Measurements from ENCODE around the gene ERF. TPM values are rescaled to one million over a fixed set of nuclear protein-coding genes. Genes with fewer than 3 reads are reported as not detected.
A peak's percentile ranks its signal among the peaks of the same experiment; 100 is the strongest.

The ERF gene
- total and polyA plus RNA-seq, 7 experiments from 2014 or later, result 2.8 to 105 (median 49.4) TPM

DNA sequence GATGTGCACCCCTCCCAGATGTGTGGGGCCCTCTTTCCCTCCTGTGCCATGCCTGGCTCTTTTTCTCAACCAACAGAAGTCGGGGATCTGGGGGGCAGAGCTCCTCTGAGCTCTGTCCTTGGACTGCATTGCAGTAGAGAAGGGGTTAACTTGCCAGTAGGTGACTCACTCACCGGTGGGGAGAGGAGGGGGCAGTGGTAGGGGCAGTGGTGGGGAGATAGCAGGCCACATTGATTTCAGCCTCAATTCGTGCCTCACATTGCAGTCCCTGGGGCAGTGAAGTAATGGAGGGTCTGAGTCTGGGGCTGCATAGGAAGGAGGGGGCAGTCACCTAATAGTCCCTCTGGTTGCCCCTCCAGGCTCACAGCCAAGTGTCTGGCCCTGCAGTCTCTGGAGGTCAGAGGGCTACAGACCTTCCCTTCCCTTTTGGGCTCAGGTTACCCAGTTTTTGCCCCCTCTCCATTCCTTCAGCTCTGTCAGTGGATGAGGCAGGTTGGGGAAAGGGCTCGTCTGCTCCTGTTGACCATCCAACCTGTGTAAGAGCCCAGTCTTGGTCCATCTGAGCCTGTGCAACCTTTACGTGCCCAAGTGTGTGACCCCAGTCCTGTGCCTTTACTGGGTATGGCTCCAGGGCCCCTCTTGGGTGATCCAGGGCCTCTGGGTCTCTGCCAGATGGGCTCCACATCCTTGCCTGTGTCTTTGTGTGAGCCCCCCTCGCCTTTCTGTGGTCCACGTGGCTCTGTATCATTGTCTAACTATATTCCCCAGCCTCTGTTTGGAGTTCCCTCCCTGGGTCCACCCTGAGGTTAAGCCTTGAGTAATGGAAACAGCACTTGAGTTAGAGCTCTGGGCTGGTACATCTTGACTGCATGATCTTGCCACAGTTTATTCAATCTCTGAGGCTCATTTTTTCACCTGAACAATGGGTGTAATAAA lies 27.2 kb upstream of the ERF start:
- H3K27ac Mint-ChIP-seq, result peak overlapping the region in 1 of 9 donors; percentile 91
- Histone ChIP-seq H3K27me3 (ENCODE audit: control insufficient read depth in 2 of 2, insufficient read depth in 2 of 2, low read length in 2 of 2) (no peaks in the 10 kb centered on the region), H3K27ac (ENCODE audit: low read depth, low read length) (peak overlapping the region; percentile 83), H3K36me3 (ENCODE audit: control insufficient read depth in 2 of 3, insufficient read depth in 3 of 3, low read length in 3 of 3) (peaks cover 0 to 10% (median 3%) of the 10 kb centered on the region in 3 experiments), H3K4me3 (ENCODE audit: low read length) (no peak overlapping the region), H3K9me3 (ENCODE audit: control insufficient read depth in 2 of 3, low read length in 3 of 3) (no peaks in the 10 kb centered on the region), H3K4me1 (ENCODE audit: control insufficient read depth in 2 of 2, insufficient read depth in 2 of 2, low read length in 2 of 2) (peaks cover 42 to 45% of the 10 kb centered on the region in 2 donors)
- H3K9me3 Mint-ChIP-seq, result peaks cover 0 to 4% (median 0%) of the 10 kb centered on the region in 11 donors
- peaks cover 0 to 4% (median 0%) of the 10 kb centered on the region in 5 donors for H3K36me3 Mint-ChIP-seq
- peak overlapping the region in 5 of 10 donors; percentile 48 to 80 (median 60) for H3K4me3 Mint-ChIP-seq
- CTCF ChIA-PET, result interaction anchor here (0.7 kb wide), 1 partner anchor 16 kb away, joined by 3 read pairs; no protein-coding TSS in a partner anchor
- DNase-seq (peak in 2 of 9 donors; percentile 5 to 43), ATAC-seq (no peak)
- H3K4me1 Mint-ChIP-seq, result peaks cover 26 to 52% (median 37%) of the 10 kb centered on the region in 7 donors
- H3K27me3 Mint-ChIP-seq, result no peaks in the 10 kb centered on the region
- POLR2A ChIA-PET, result interaction anchor here (0.6 to 5.6 kb wide), 14 partner anchors 12 to 934 kb away, joined by 3 to 47 read pairs (median 3); partner anchors contain the start of genes CIC and ERF
- intact Hi-C loops (cut with micrococcal nuclease), result loop anchor here (2.0 to 10.0 kb wide), 8 partner anchors 65 to 1815 kb away; partner anchors contain the start of genes ARHGEF1 (in 2 of the 2), DEDD2 (in 2 of the 2), BLVRB (in 1 of the 2) and SPTBN4 (in 1 of the 2)

GRCh38 chr19:42281146-42281826 lies 26.4 kb upstream of the ERF start:
- ChIA-PET CTCF (interaction anchor here (0.7 to 3.2 kb wide), 2 partner anchors 17 to 38 kb away, joined by 3 to 14 read pairs; partner anchors contain the start of gene GSK3A), POLR2A (interaction anchor here (0.7 to 5.6 kb wide), 9 partner anchors 11 to 339 kb away, joined by 3 to 47 read pairs (median 3); partner anchors contain the start of genes CIC and ERF)
- Histone ChIP-seq H3K9me3 (ENCODE audit: control insufficient read depth in 2 of 3, low read length in 3 of 3) (no peaks in the 10 kb centered on the region), H3K36me3 (ENCODE audit: control insufficient read depth in 2 of 3, insufficient read depth in 3 of 3, low read length in 3 of 3) (peaks cover 0 to 5% (median 0%) of the 10 kb centered on the region in 3 experiments), H3K4me1 (ENCODE audit: control insufficient read depth in 2 of 2, insufficient read depth in 2 of 2, low read length in 2 of 2) (peaks cover 44 to 48% of the 10 kb centered on the region in 2 donors), H3K27ac (ENCODE audit: low read depth, low read length) (peak overlapping the region; percentile 88), H3K4me3 (ENCODE audit: low read length) (no peak overlapping the region), H3K27me3 (ENCODE audit: control insufficient read depth in 2 of 2, insufficient read depth in 2 of 2, low read length in 2 of 2) (no peaks in the 10 kb centered on the region)
- Mint-ChIP-seq H3K27ac (peak overlapping the region in 2 of 9 donors; percentile 89 to 91), H3K4me1 (peaks cover 28 to 59% (median 38%) of the 10 kb centered on the region in 7 donors), H3K27me3 (no peaks in the 10 kb centered on the region), H3K9me3 (peaks cover 0 to 4% (median 0%) of the 10 kb centered on the region in 11 donors), H3K36me3 (peaks cover 0 to 4% (median 0%) of the 10 kb centered on the region in 5 donors), H3K4me3 (peak overlapping the region in 5 of 10 donors; percentile 68 to 80 (median 76))
- DNase-seq, result peak in 2 of 9 donors; percentile 23 to 31
- intact Hi-C loops (cut with micrococcal nuclease), result loop anchor here (2.0 to 10.0 kb wide), 7 partner anchors 84 to 1814 kb away; partner anchors contain the start of genes ARHGEF1 (in 2 of the 2), BLVRB (in 1 of the 2), SPTBN4 (in 1 of the 2) and ZNF574 (in 1 of the 2)
- ATAC-seq, result no peak

- ATAC-seq, result no peak
- H3K36me3 ChIP-seq (ENCODE audit: control insufficient read depth in 2 of 3, insufficient read depth in 3 of 3, low read length in 3 of 3), result peaks cover 0 to 5% (median 0%) of the 10 kb centered on the region in 3 experiments
- Mint-ChIP-seq H3K27ac (peak overlapping the region in 1 of 9 donors; percentile 28), H3K27me3 (no peaks in the 10 kb centered on the region), H3K9me3 (peaks cover 0 to 4% (median 0%) of the 10 kb centered on the region in 11 donors), H3K4me1 (peaks cover 33 to 59% (median 38%) of the 10 kb centered on the region in 7 donors), H3K36me3 (peaks cover 0 to 3% (median 0%) of the 10 kb centered on the region in 5 donors), H3K4me3 (peak overlapping the region in 3 of 10 donors; percentile 34 to 79 (median 77))
- H3K9me3 ChIP-seq (ENCODE audit: control insufficient read depth in 2 of 3, low read length in 3 of 3), result no peaks in the 10 kb centered on the region
- ChIA-PET POLR2A (interaction anchor here (1.4 to 5.6 kb wide), 4 partner anchors 11 to 157 kb away, joined by 5 to 47 read pairs (median 16); partner anchors contain the start of gene CIC), CTCF (interaction anchor here (2.6 to 3.2 kb wide), 2 partner anchors 35 to 38 kb away, joined by 14 to 25 read pairs; partner anchors contain the start of gene GSK3A)
- peaks cover 49 to 51% of the 10 kb centered on the region in 2 donors for H3K4me1 ChIP-seq (ENCODE audit: control insufficient read depth in 2 of 2, insufficient read depth in 2 of 2, low read length in 2 of 2)
- H3K27ac ChIP-seq (ENCODE audit: low read depth, low read length), result peak overlapping the region; percentile 88
- peak overlapping the region; percentile 95 for H3K4me3 ChIP-seq (ENCODE audit: low read length)
- intact Hi-C loops (cut with micrococcal nuclease), result loop anchor here (1.0 to 10.0 kb wide), 10 partner anchors 12 to 1813 kb away; partner anchors contain the start of genes ARHGEF1 (in 2 of the 2), ERF (in 2 of the 2), BLVRB (in 1 of the 2) and SPTBN4 (in 1 of the 2)
- H3K27me3 ChIP-seq (ENCODE audit: control insufficient read depth in 2 of 2, insufficient read depth in 2 of 2, low read length in 2 of 2), result no peaks in the 10 kb centered on the region
- DNase-seq, result peak in 1 of 9 donors; percentile 58
These were observed 25.9 kb upstream of the ERF start for GRCh38 chr19:42280815-42281145.

GRCh38 chr19:42279902-42280814 lies 25.2 kb upstream of the ERF start:
- H3K9me3 ChIP-seq (ENCODE audit: control insufficient read depth in 2 of 3, low read length in 3 of 3), result no peaks in the 10 kb centered on the region
- CTCF ChIA-PET, result interaction anchor here (1.1 to 3.2 kb wide), 15 partner anchors 10 to 178 kb away, joined by 3 to 25 read pairs (median 6); partner anchors contain the start of genes DEDD2, GSK3A and ZNF526
- no peaks in the 10 kb centered on the region for H3K27me3 ChIP-seq (ENCODE audit: control insufficient read depth in 2 of 2, insufficient read depth in 2 of 2, low read length in 2 of 2)
- peak overlapping the region in 8 of 9 donors; percentile 91 to 96 (median 94) for H3K27ac Mint-ChIP-seq
- peak overlapping the region; percentile 95 for H3K4me3 ChIP-seq (ENCODE audit: low read length)
- H3K27me3 Mint-ChIP-seq, result no peaks in the 10 kb centered on the region
- peak overlapping the region; percentile 88 for H3K27ac ChIP-seq (ENCODE audit: low read depth, low read length)
- peaks cover 0 to 3% (median 0%) of the 10 kb centered on the region in 5 donors for H3K36me3 Mint-ChIP-seq
- H3K4me1 Mint-ChIP-seq, result peaks cover 32 to 57% (median 37%) of the 10 kb centered on the region in 7 donors
- DNase-seq (peak; percentile 76 to 89 (median 83)), ATAC-seq (peak; percentile 36)
- peaks cover 44 to 45% of the 10 kb centered on the region in 2 donors for H3K4me1 ChIP-seq (ENCODE audit: control insufficient read depth in 2 of 2, insufficient read depth in 2 of 2, low read length in 2 of 2)
- peak overlapping the region in 7 of 10 donors; percentile 89 to 93 (median 91) for H3K4me3 Mint-ChIP-seq
- peaks cover 0 to 4% (median 0%) of the 10 kb centered on the region in 11 donors for H3K9me3 Mint-ChIP-seq
- H3K36me3 ChIP-seq (ENCODE audit: control insufficient read depth in 2 of 3, insufficient read depth in 3 of 3, low read length in 3 of 3), result peaks cover 0 to 8% (median 0%) of the 10 kb centered on the region in 3 experiments
- intact Hi-C loops (cut with micrococcal nuclease), result loop anchor here (1.0 to 10.0 kb wide), 10 partner anchors 12 to 1813 kb away; partner anchors contain the start of genes ARHGEF1 (in 2 of the 2), ERF (in 2 of the 2), BLVRB (in 1 of the 2) and SPTBN4 (in 1 of the 2)
- POLR2A ChIA-PET, result interaction anchor here (0.6 to 5.6 kb wide), 11 partner anchors 10 to 157 kb away, joined by 3 to 47 read pairs (median 5); partner anchors contain the start of gene CIC

Data from naive thymus-derived CD4-positive, alpha-beta T cell (primary cell).